ENCODE results near the gene RGL3.

- TF ChIP-seq GATA1 (IDR thresholded peaks at IDR 0.05; ENCODE audit: low read depth, low read length) (no peak), POLR2A (IDR thresholded peaks at IDR 0.05; ENCODE audit: low read length) (no peak)
These were observed 32.3 kb upstream of the RGL3 start for GRCh38 chr19:11451327-11451870.
